Duodenal mucosa (tissue), 2 donors: Measurements from ENCODE around the gene STK32C.
"Not testable (repeated sequence)": the region's sequence is repeated elsewhere in the genome, so short reads cannot be mapped to it uniquely, and the experiment has no call there.

Experiments used
- H3K27ac ChIP-seq: one replicate; pipeline ENCODE4 v1.7.0; 2013; ENCODE audit warnings: low read depth, low read length
- H3K27me3 ChIP-seq, 2 donors: one replicate each; pipeline ENCODE4 v1.7.0; 2013; ENCODE audit warnings: low read length in 2 of 2, control low read depth in 1 of 2; ENCODE audit not compliant: insufficient read depth in 2 of 2, control insufficient read depth in 1 of 2
- H3K36me3 ChIP-seq, 2 donors: one replicate each; pipeline ENCODE4 v1.7.0; 2013; ENCODE audit warnings: low read length in 2 of 2, control low read depth in 1 of 2; ENCODE audit not compliant: insufficient read depth in 2 of 2, control insufficient read depth in 1 of 2
- H3K4me1 ChIP-seq, 2 donors: one replicate each; pipeline ENCODE4 v1.7.0; 2013; ENCODE audit warnings: low read length in 2 of 2, control low read depth in 1 of 2; ENCODE audit not compliant: insufficient read depth in 2 of 2, control insufficient read depth in 1 of 2
- H3K4me3 ChIP-seq, 2 donors: one replicate each; pipeline ENCODE4 v1.7.0; 2013; ENCODE audit warnings: low read length in 2 of 2, low read depth in 1 of 2
- H3K9ac ChIP-seq, 2 donors: one replicate each; pipeline ENCODE4 v1.7.0; 2013; ENCODE audit warnings: low read length in 2 of 2, low read depth in 1 of 2
- H3K9me3 ChIP-seq, 2 donors: one replicate each; pipeline ENCODE4 v1.7.0; 2013; ENCODE audit warnings: low read length in 2 of 2, control low read depth in 1 of 2; ENCODE audit not compliant: control insufficient read depth in 1 of 2

Gene STK32C

DNA sequence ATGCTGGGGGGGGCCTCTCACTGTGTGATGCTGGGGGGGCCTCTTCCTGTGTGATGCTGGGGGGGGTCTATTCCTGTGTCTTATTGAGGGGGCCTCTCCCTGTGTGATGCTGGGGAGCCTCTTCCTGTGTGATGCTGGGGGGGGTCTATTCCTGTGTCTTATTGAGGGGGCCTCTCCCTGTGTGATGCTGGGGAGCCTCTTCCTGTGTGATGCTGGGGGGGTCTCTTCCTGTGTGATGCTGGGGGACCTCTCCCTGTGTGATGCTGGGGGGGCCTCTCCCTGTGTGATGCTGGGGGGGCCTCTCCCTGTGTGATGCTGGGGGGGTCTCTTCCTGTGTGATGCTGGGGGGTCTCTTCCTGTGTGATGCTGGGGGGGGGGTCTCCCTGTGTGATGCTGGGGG lies 147.5 kb downstream of the STK32C start:
- H3K27me3 ChIP-seq, H3K27ac ChIP-seq, H3K36me3 ChIP-seq, H3K4me1 ChIP-seq, H3K9ac ChIP-seq, H3K9me3 ChIP-seq, H3K4me3 ChIP-seq: not testable (repeated sequence)

DNA sequence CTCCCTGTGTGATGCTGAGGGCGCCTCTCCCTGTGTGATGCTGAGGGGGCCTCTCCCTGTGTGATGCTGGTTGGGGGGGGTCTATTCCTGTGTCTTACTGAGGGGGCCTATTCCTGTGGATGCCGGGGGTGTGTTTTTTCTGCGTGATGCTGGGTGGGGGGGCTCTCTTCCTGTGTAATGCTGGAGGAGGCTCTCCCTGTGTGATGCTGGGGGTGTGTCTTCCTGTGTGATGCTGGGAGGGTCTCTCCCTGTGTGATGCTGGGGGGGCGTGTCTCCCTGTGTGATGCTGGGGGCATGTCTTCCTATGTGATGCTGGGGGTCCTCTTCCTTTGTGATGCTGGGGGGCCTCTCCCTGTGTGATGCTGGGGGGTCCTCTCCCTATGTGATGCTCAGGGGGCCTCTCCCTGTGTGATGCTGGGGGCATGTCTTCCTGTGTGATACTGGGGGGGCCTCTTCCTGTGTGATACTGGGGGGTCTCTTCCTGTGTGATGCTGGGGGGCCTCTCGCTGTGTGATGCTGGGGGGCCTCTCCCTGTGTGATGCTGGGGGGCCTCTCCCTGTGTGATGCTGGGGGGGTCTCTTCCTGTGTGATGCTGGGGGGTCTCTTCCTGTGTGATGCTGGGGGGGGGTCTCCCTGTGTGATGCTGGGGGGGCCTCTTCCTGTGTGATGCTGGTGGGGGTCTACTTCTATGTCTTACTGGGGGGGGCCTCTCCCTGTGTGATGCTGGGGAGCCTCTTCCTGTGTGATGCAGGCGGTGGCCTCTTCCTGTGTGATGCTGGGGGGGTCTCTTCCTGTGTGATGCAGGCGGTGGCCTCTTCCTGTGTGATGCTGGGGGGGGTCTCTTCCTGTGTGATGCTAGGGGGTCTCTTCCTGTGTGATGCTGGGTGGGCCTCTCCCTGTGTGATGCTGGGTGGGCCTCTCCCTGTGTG lies 148.2 kb downstream of the STK32C start:
- not testable (repeated sequence) for H3K27me3 ChIP-seq, H3K9ac ChIP-seq, H3K4me3 ChIP-seq, H3K27ac ChIP-seq, H3K36me3 ChIP-seq, H3K9me3 ChIP-seq, H3K4me1 ChIP-seq

DNA sequence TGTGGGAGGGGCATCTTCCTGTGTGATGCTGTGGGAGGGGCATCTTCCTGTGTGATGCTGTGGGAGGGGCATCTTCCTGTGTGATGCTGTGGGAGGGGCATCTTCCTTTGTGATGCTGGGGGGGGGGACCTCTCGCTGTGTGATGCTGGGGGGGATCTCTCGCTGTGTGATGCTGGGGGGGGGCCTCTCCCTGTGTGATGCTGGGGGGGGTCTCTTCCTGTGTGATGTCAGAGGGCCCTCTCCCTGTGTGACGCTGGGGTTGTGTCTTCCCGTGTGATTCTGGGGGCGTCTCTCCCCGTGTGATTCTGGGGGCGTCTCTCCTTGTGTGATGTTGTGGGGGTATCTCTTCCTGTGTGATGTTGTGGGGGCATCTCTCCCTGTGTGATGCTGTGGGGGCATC lies 148.9 kb downstream of the STK32C start:
- peaks cover 0 to 3% of the 10 kb centered on the region in 2 donors for H3K27me3 ChIP-seq
- peaks cover 6 to 7% of the 10 kb centered on the region in 2 donors for H3K4me1 ChIP-seq
- H3K4me3 ChIP-seq: no peak overlapping the region
- H3K9me3 ChIP-seq: no peaks in the 10 kb centered on the region
- H3K36me3 ChIP-seq: no peaks in the 10 kb centered on the region
- no peak overlapping the region for H3K27ac ChIP-seq
- no peak overlapping the region for H3K9ac ChIP-seq

DNA sequence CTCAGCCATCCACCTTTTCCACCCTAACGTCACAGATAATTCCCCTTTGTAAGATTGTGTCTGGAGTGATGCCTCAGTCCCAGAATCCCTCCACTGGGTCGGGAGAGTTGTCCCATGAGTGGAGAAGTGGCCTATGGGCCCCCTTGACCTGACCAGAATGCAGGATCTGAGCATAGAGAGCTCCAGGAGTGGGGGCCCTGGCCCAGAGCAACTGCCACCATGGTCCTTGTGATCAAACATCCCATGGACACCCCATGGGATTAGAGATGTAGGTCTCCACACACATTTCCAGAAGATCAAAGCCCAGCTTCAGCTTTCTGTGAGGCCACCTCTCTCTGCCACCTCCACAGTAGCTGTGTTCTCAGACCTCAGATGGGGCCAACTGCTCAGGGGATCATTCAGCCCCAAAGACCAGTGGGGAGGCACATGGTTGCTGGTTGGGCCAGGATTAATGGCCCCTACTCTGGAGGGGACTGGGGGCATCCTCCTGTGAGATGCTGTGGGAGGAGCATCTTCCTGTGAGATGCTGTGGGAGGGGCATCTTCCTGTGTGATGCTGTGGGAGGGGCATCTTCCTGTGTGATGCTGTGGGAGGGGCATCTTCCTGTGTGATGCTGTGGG lies 149.5 kb downstream of the STK32C start:
- Histone ChIP-seq H3K36me3 (no peaks in the 10 kb centered on the region), H3K27ac (no peak overlapping the region), H3K9me3 (no peaks in the 10 kb centered on the region), H3K4me3 (no peak overlapping the region), H3K4me1 (peaks cover 3 to 6% of the 10 kb centered on the region in 2 donors), H3K27me3 (peaks cover 0 to 3% of the 10 kb centered on the region in 2 donors), H3K9ac (no peak overlapping the region)
